Measurements from ENCODE around the gene TUBB3.

- TF ChIP-seq POLR2AphosphoS5 (IDR thresholded peaks at IDR 0.05; ENCODE audit: low read depth, low read length): no peak
- TF ChIP-seq POLR2A (IDR thresholded peaks at IDR 0.05; ENCODE audit: low read depth, low read length): 0 out of 2 replicates have a peak, but pooled peaks have one; percentile 4
- no peak for TF ChIP-seq TAF1 (IDR thresholded peaks at IDR 0.05; ENCODE audit: borderline replicate concordance, low read depth, low read length)
These were observed 11.0 kb upstream of the TUBB3 start for GRCh38 chr16:89912143-89912542.

Measured in GM12892 (cell line).